GM18861 (cell line): ENCODE results near the gene ZDHHC19.
"Not testable (repeated sequence)": the region's sequence is repeated elsewhere in the genome, so short reads cannot be mapped to it uniquely, and the experiment has no call there.

Experiments used
- ATAC-seq: cut with Tn5 transposase; IDR thresholded peaks from one replicate; pipeline ENCODE4 v1.9.1; 2021; ENCODE audit not compliant: unreplicated experiment

The ZDHHC19 gene

GRCh38 chr3:196179380-196180308 lies 31.6 kb downstream of the ZDHHC19 start:
- peak; percentile 69 for ATAC-seq

GRCh38 chr3:196178993-196179379 lies 32.2 kb downstream of the ZDHHC19 start:
- no peak for ATAC-seq

- no peak for ATAC-seq
These were observed 33.2 kb downstream of the ZDHHC19 start for GRCh38 chr3:196177967-196178366.

DNA sequence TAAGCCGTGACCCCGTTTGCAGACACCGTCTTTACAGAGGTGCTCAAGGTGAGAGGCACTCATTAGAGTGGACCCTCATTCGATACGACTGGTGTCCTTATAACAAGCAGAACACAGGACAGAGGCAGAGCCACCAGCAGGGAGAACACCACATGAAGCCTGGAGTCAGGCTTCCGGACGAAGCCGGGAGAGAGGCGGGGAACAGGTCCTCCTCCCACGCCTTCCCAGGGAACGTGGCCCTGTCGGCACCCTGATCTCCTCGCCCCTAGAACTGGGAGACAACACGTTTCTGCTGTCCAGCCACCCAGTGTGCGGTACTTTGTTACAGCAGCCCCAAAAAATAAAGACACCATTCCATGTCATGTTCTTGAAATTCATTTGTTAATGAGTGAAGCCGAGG lies 33.6 kb downstream of the ZDHHC19 start:
- ATAC-seq, result no peak

GRCh38 chr3:196175722-196176121 lies 35.5 kb downstream of the ZDHHC19 start:
- ATAC-seq, result no peak

DNA sequence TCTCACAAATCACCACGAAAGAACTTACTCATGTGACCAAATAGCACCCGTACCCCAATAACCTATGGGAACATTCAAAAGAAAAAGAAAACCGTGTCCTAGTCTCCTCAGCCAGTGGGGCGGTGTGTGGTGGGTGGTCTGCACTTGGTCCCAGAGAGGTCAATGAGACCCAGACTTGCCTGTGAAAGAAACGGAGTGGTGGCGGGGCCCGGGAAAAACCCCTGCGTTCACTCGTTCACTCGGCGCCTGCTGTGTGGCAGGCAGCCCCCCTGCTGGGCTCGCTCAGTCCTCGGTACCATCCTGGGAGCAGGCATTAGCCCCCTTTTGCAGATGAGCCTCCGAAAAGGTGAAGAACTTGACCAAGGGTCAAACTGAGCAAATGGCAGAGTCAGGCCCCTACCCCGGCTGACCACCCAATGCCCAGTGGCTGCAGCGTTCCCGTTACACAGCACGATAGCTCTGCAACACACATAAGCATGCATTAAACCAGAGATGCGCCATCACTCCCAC lies 36.0 kb downstream of the ZDHHC19 start:
- ATAC-seq, result no peak

- no peak for ATAC-seq
These were observed 36.5 kb downstream of the ZDHHC19 start for GRCh38 chr3:196174652-196175051.

GRCh38 chr3:196170296-196170695 lies 40.9 kb downstream of the ZDHHC19 start:
- not testable (repeated sequence) for ATAC-seq

- no peak for ATAC-seq
These were observed 41.4 kb downstream of the ZDHHC19 start for GRCh38 chr3:196169836-196170240.

DNA sequence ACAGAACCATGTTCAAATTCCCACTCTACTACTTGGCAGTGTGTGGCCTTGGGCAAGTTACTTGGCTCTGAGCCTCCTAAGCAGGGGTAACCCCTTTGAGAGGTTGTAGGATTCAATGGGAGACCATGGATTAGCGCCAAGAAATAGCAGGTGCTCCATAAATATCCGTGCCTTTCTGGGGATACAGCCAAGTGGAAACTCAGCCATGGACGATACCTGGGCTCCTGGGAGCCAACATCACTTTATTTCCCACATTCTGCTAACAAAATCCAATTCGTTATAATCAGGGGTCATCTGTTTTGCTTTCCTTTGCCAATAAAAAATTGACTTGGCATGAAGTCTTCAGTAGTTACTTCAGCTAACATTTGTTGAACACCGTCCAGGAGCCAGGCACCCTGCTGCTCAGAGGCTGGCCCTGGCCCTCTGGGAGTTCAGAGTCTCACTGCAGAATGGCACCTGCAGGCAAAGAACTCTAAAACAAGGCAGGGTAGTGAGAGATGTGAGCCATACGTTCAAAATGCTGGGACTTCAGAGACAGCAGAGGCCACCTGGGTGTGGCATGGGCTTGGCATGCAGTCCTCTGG lies 42.3 kb downstream of the ZDHHC19 start:
- no peak for ATAC-seq

- ATAC-seq, result no peak
These were observed 44.5 kb downstream of the ZDHHC19 start for GRCh38 chr3:196166741-196167140.

GRCh38 chr3:196165850-196166249 lies 45.4 kb downstream of the ZDHHC19 start:
- ATAC-seq, result no peak

- ATAC-seq, result not testable (repeated sequence)
These were observed 46.1 kb downstream of the ZDHHC19 start for GRCh38 chr3:196165006-196165575.

- ATAC-seq, result no peak
These were observed 46.6 kb downstream of the ZDHHC19 start for GRCh38 chr3:196164576-196164975.

GRCh38 chr3:196163666-196164493 lies 47.3 kb downstream of the ZDHHC19 start:
- ATAC-seq, result no peak

DNA sequence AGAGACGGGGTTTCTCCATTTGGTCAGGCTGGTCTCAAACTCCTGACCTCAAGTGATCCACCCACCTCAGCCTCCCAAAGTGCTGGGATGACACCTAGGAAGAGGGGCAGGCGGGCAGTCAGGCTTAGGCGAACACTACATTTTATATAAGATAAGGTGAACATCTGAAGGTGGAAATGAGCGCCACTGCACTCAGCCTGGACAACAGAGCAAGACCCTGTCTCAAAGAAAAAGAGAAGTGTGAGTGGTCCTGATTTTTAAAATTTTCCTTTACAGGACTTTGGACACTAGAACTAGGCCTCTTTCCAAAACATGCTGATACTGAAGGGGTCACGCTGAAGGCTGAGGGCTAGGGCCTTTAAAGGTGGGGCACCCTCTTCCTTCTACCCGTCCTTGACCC lies 48.0 kb downstream of the ZDHHC19 start:
- no peak for ATAC-seq

DNA sequence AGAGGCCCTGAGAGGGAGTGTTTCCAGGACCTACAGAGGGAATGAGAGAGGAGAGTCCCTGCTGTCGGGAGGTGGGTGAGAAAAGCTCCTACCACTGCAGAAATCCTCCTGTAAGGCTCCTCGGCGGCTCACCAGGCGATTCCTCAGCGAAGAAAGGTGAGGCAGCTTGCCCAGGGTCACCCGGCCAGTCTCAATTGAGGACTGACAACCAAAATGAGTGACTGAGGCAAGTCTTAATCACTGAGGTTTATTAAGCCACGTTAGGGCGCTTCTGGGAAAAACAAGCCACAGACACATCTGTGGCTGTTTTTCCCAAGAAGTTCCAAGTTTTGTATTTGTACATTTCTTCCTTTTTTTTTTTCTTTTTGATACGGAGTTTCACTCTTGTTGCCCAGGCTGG lies 48.5 kb downstream of the ZDHHC19 start:
- ATAC-seq, result no peak

- ATAC-seq, result no peak
These were observed 51.0 kb downstream of the ZDHHC19 start for GRCh38 chr3:196159952-196160804.

DNA sequence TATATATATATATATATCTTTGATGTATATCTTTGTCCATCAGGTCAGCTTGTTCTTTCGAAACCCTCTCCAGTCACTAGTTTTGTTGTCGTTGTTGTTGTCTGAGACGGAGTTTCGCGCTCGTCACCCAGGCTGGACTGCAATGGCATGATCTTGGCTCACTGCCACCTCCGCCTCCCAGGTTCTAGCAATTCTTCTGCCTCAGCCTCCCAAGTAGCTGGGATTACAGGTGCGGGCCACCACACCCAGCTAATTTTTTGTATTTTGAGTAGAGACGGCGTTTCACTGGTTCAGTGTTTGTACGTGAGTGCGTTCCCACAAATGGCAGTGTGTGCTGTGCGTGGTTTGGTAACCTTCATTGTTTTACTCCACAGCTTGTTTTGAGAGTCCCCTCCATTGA lies 51.7 kb downstream of the ZDHHC19 start:
- no peak for ATAC-seq

- no peak for ATAC-seq
These were observed 55.0 kb downstream of the ZDHHC19 start for GRCh38 chr3:196156160-196156559.
